Fibroblast of pulmonary artery (primary cell): ENCODE data around the gene KNOP1.
"Not testable (repeated sequence)": the region's sequence is repeated elsewhere in the genome, so short reads cannot be mapped to it uniquely, and the experiment has no call there.

Source experiments
- DNase-seq: peaks from one replicate; pipeline ENCODE4 v3.0.0-alpha.2; 2010; ENCODE audit warnings: low read depth
- H3K4me3 ChIP-seq: replicated peaks from 2 replicates; pipeline ENCODE4 v1.5.1; 2011; ENCODE audit warnings: low read depth, mild to moderate bottlenecking, control low read depth, low read length, moderate library complexity
- TF ChIP-seq, protein P1 (sequence below): IDR thresholded peaks from 2 replicates; pipeline ENCODE4 v1.5.1; 2011; ENCODE audit warnings: mild to moderate bottlenecking, control low read depth, low read length, inconsistent platforms; ENCODE audit errors: missing control alignments

Gene KNOP1

DNA sequence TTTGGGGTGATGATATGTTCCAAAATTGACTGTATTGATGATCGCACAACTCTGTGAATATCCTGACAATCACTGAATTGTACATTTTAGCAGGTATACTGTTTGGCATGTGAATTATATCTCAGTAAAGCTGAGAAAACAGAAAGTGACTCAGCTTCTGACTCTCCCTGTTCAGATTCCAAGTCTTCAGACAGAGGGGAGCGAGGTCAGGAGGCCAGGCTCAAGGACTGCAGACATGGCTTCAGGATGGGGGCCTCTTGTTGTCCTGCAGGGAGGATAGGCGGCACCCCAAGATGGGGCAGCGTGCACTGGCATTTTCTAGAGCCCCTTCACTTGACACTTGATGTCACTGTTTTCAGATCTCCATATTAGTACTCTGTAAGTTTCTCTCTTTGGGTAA is 45.6 kb downstream of the KNOP1 start:
- TF ChIP-seq, protein P1, sequence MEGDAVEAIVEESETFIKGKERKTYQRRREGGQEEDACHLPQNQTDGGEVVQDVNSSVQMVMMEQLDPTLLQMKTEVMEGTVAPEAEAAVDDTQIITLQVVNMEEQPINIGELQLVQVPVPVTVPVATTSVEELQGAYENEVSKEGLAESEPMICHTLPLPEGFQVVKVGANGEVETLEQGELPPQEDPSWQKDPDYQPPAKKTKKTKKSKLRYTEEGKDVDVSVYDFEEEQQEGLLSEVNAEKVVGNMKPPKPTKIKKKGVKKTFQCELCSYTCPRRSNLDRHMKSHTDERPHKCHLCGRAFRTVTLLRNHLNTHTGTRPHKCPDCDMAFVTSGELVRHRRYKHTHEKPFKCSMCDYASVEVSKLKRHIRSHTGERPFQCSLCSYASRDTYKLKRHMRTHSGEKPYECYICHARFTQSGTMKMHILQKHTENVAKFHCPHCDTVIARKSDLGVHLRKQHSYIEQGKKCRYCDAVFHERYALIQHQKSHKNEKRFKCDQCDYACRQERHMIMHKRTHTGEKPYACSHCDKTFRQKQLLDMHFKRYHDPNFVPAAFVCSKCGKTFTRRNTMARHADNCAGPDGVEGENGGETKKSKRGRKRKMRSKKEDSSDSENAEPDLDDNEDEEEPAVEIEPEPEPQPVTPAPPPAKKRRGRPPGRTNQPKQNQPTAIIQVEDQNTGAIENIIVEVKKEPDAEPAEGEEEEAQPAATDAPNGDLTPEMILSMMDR = no peak
- no peak for DNase-seq
- no peak overlapping the region for H3K4me3 ChIP-seq

DNA sequence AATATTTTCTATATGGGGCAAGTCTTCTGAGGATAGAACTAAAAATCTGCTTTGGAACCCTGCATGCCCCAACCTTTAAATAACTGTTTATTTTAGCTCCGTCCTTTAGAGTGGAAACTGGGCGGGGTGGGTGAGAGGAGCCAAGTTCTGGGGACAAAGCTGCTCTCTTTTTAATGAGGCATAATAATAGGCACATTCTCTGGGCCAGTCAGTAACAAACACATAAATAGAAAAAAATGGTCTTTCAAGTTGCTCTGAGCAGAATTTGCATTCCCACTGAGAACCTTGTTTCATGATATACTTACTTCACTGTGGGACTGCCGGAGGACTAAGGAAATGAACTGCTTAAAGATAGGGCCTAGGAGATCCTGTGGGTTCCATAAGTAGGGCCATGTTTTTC is 51.5 kb downstream of the KNOP1 start:
- DNase-seq = no peak
- TF ChIP-seq, protein P1 = no peak
- H3K4me3 ChIP-seq = no peak overlapping the region

DNA sequence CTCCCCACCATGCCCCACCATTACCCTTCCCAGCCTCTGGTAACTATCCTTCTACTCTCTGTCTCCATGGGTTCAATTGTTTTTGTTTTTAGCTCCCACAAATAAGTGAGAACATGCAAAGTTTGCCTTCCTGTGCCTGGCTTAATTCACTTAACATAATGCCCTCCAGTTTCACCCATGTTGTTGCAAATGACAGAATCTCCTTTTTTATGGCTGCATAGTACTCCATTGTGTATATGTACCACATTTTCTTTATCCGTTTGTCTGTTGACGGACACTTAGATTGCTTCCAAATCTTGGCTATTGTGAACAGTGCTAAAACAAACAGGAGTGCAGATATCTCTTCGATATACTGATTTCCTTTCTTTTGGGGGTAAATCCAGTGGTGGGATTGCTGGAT is 52.7 kb downstream of the KNOP1 start:
- DNase-seq = not testable (repeated sequence)

DNA sequence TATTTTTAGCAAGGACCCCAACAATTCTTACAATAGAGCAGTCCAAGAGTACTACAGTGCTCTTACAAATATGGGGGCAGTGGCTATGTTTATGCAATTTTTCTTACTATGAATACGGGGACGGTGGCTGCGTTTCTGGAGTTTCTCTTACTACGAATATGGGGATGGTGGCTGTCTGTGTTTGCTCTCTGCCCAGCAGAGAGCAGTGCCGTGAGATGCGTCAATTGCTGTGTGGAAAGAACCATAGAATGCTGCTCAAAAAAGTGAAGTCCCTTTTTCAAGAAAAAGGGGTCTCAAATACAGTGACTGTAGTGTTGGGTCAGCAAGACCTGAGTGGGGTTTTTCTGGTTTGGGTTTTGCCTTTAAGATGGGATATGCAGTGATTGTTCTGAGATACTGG is 53.9 kb downstream of the KNOP1 start:
- DNase-seq = no peak
- TF ChIP-seq, protein P1 = no peak

More for the DNA sequence above, 52.7 kb downstream of the KNOP1 start:
- H3K4me3 ChIP-seq = not testable (repeated sequence)

DNA sequence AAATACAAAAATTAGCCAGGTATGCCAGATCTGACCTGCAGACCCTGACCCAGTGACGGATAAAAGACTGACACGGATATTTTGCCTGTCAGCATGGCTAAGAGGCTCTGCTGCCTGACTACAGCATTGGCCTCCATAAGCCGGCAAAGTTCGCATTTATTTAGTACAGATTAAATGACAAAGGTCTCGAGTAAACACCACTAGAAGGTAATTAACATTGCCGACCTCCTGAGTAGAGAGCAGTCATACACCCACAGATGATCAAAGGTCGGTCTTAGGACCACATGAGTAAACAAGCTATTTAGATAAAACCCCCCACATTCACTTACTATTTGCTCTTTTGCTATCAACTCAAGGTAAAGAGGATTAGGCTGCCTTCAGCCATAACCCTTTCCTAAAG is 55.7 kb downstream of the KNOP1 start:
- no peak for DNase-seq
- TF ChIP-seq, protein P1 = no peak
- H3K4me3 ChIP-seq = no peak overlapping the region

More for the DNA sequence above, 53.9 kb downstream of the KNOP1 start:
- no peak overlapping the region for H3K4me3 ChIP-seq

DNA sequence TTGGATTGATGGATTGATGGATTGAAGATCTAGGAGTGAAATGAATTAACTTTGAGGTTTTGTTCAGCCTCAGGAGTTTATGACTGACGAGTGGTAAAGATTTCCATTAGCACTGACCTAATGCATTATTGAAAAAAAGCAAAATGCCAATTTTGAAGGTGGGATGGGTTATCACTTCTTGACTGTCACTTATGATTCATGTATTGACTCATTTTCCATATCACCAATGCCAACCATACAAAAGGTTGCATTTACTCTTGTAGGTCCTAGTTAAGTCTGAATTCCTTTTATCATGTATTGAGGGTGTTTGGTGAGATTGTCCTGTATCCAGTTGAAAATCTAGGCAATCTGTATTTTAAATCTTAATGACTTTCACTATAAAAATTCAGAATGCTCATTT is 57.6 kb downstream of the KNOP1 start:
- no peak for DNase-seq
- H3K4me3 ChIP-seq = no peak overlapping the region
- TF ChIP-seq, protein P1 = no peak

DNA sequence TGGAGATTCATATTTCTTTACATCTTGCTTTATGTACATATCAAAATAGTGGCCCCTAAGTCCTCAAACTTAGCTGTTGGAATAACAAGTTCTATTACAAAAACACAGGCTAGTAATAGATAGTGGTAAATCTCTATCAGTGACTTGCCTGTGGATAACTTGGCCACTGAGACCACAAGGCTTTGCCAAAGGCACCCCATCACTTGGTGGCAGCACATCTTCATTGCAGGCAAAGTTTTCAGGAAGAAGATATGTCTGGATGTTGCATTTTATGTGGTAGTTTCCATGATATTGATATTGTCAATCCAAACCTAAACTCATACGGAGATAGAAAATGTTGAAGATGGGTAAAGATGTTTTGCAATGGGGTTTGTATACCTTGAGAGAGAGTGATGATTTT is 58.5 kb downstream of the KNOP1 start:
- TF ChIP-seq, protein P1 = peak; percentile 15
- no peak for DNase-seq
- H3K4me3 ChIP-seq = no peak overlapping the region
